CD4-positive, alpha-beta T cell treated with Interleukin-4 for 1 hour (primary cell): ENCODE data around the gene MSGN1.
"Not testable (repeated sequence)": the region's sequence is repeated elsewhere in the genome, so short reads cannot be mapped to it uniquely, and the experiment has no call there.

Source experiments
- DNase-seq, 2 donors: peaks; one replicate each; pipeline ENCODE4 v3.0.0-alpha.2; 2020 to 2022

Gene MSGN1

GRCh38 chr2:17805717-17806363 is 10.4 kb upstream of the MSGN1 start:
- DNase-seq, result no peak

GRCh38 chr2:17813010-17813741 is 3.1 kb upstream of the MSGN1 start:
- no peak for DNase-seq

GRCh38 chr2:17813742-17814473 is 2.4 kb upstream of the MSGN1 start:
- peak in 1 of 2 donors; percentile 53 for DNase-seq

- no peak for DNase-seq
These were observed 1.7 kb upstream of the MSGN1 start for GRCh38 chr2:17814601-17815000.

- DNase-seq, result no peak
These were observed 634 bp upstream of the MSGN1 start for GRCh38 chr2:17815468-17816184.

- DNase-seq, result no peak
These were observed 2.1 kb downstream of the MSGN1 start for GRCh38 chr2:17818235-17818815.

- no peak for DNase-seq
These were observed 4.8 kb downstream of the MSGN1 start for GRCh38 chr2:17821080-17821479.

- no peak for DNase-seq
These were observed 5.5 kb downstream of the MSGN1 start for GRCh38 chr2:17821535-17822444.

- no peak for DNase-seq
These were observed 6.3 kb downstream of the MSGN1 start for GRCh38 chr2:17822445-17823117.

- not testable (repeated sequence) for DNase-seq
These were observed 7.4 kb downstream of the MSGN1 start for GRCh38 chr2:17823646-17824045.

- DNase-seq, result no peak
These were observed 11.1 kb downstream of the MSGN1 start for GRCh38 chr2:17827316-17827715.

- DNase-seq, result no peak
These were observed 11.5 kb downstream of the MSGN1 start for GRCh38 chr2:17827785-17828184.

GRCh38 chr2:17830053-17831034 is 14.1 kb downstream of the MSGN1 start:
- DNase-seq, result peak; percentile 22 to 42

- no peak for DNase-seq
These were observed 19.3 kb downstream of the MSGN1 start for GRCh38 chr2:17835516-17835915.

- no peak for DNase-seq
These were observed 23.7 kb downstream of the MSGN1 start for GRCh38 chr2:17839959-17840358.

GRCh38 chr2:17843457-17843856 is 27.2 kb downstream of the MSGN1 start:
- no peak for DNase-seq

GRCh38 chr2:17845806-17846205 is 29.5 kb downstream of the MSGN1 start:
- DNase-seq, result no peak

GRCh38 chr2:17846676-17847075 is 30.4 kb downstream of the MSGN1 start:
- DNase-seq, result no peak

GRCh38 chr2:17847236-17847635 is 31.0 kb downstream of the MSGN1 start:
- no peak for DNase-seq

- DNase-seq, result no peak
These were observed 33.0 kb downstream of the MSGN1 start for GRCh38 chr2:17849275-17849674.
